OCI-LY3 (cell line): ENCODE results near the gene WDR91.
"Not testable (repeated sequence)": the region's sequence is repeated elsewhere in the genome, so short reads cannot be mapped to it uniquely, and the experiment has no call there.

Experiments
- H2AFZ ChIP-seq: fragments of 200-600, 300-600 bp; shearing (Covaris generic); 2 replicates; pipeline ENCODE4 v1.6.0; 2014; ENCODE audit warnings: antibody characterized with exemption, low read depth, low read length
- H3K27ac ChIP-seq: fragments of 200-600, 300-600 bp; sonication (generic); 2 replicates; pipeline ENCODE4 v1.5.1; 2014; ENCODE audit warnings: mild to moderate bottlenecking, low read length, moderate library complexity, mixed read lengths
- H3K27me3 ChIP-seq: fragments of 200-600, 300-600 bp; sonication (generic); 2 replicates; pipeline ENCODE4 v1.6.1; 2014; ENCODE audit warnings: low read depth, low read length, mixed read lengths
- H3K36me3 ChIP-seq: fragments of 200-600, 300-600 bp; sonication (generic); replicated peaks from 2 replicates; pipeline ENCODE3; 2014; ENCODE audit warnings: low read depth, low read length, mixed read lengths
- H3K4me1 ChIP-seq: fragments of 300-600, 200-600 bp; sonication (generic); 2 replicates; pipeline ENCODE4 v1.6.1; 2014; ENCODE audit warnings: low read length, mixed read lengths
- H3K4me2 ChIP-seq: fragments of 200-600, 300-600 bp; sonication (generic); 2 replicates; pipeline ENCODE4 v1.6.1; 2014; ENCODE audit warnings: low read length, mixed read lengths
- H3K4me3 ChIP-seq: fragments of 300-600, 200-600 bp; sonication (generic); 2 replicates; pipeline ENCODE4 v1.5.1; 2014; ENCODE audit warnings: antibody characterized with exemption, mild to moderate bottlenecking, low read length, moderate library complexity
- H3K79me2 ChIP-seq: fragments of 300-600, 200-600 bp; shearing (Covaris generic); 2 replicates; pipeline ENCODE4 v1.6.1; 2014; ENCODE audit warnings: mild to moderate bottlenecking, low read length, mixed read lengths
- H3K9ac ChIP-seq: fragments of 300-600, 200-600 bp; shearing (Covaris generic); 2 replicates; pipeline ENCODE4 v1.6.0; 2014; ENCODE audit warnings: mild to moderate bottlenecking, low read length, moderate library complexity
- H3K9me3 ChIP-seq: fragments of 200-600, 300-600 bp; shearing (Covaris generic); 2 replicates; pipeline ENCODE4 v1.6.1; 2014; ENCODE audit warnings: low read length, mixed read lengths; ENCODE audit not compliant: insufficient read depth
- H4K20me1 ChIP-seq: fragments of 200-600, 300-600 bp; sonication (generic); 2 replicates; pipeline ENCODE4 v1.6.1; 2016; ENCODE audit warnings: low read length, mixed read lengths; ENCODE audit not compliant: insufficient read depth
- EZH2phosphoT487 ChIP-seq: fragments of 200-600 bp; shearing (Covaris generic); IDR thresholded peaks from 2 replicates; pipeline ENCODE4 v1.6.1; 2018; ENCODE audit warnings: antibody characterized with exemption, mixed run types, low read depth
- TF ChIP-seq, protein P1 (sequence below): fragments of 200-600, 300-600 bp; sonication (generic); IDR thresholded peaks from 2 replicates; pipeline ENCODE4 v1.5.1; 2014; ENCODE audit warnings: antibody characterized with exemption, low read length, low read depth

The WDR91 gene

DNA sequence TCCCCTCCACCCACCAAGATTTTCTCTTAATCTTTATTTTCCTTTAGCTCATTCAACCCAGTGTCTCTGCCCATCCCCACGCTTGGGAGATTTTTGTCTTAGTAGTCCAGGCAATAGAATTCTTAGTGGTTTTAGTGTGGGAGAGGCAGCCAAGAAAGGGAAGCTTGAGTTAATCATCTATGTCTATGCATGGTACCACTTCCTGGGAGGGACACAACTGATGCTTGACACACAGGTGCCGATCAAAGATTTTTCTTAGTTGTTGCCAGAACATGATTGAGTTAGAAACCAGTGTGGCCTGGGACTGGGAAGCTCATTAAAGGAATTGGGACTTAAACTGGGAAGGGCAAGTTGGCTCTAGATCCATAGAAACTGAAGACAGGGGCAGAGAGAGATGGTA, 25.4 kb upstream of the WDR91 start:
- Histone ChIP-seq H2AFZ (no peak overlapping the region), H3K36me3 (no peaks in the 10 kb centered on the region), H4K20me1 (0 out of 2 replicates have a peak, but pooled peaks cover 3% of the 10 kb centered on the region), H3K4me3 (peak overlapping the region; percentile 15; the same call in 1 of the 2 replicates), H3K4me2 (peak overlapping the region; percentile 44), H3K27ac (no peak overlapping the region), H3K9ac (no peak overlapping the region), H3K79me2 (no peaks in the 10 kb centered on the region), H3K4me1 (peaks cover 26% of the 10 kb centered on the region), H3K9me3 (no peaks in the 10 kb centered on the region), H3K27me3 (peaks cover 87% of the 10 kb centered on the region)
- no peak for TF ChIP-seq EZH2phosphoT487
- TF ChIP-seq, protein P1, sequence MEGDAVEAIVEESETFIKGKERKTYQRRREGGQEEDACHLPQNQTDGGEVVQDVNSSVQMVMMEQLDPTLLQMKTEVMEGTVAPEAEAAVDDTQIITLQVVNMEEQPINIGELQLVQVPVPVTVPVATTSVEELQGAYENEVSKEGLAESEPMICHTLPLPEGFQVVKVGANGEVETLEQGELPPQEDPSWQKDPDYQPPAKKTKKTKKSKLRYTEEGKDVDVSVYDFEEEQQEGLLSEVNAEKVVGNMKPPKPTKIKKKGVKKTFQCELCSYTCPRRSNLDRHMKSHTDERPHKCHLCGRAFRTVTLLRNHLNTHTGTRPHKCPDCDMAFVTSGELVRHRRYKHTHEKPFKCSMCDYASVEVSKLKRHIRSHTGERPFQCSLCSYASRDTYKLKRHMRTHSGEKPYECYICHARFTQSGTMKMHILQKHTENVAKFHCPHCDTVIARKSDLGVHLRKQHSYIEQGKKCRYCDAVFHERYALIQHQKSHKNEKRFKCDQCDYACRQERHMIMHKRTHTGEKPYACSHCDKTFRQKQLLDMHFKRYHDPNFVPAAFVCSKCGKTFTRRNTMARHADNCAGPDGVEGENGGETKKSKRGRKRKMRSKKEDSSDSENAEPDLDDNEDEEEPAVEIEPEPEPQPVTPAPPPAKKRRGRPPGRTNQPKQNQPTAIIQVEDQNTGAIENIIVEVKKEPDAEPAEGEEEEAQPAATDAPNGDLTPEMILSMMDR, result no peak

DNA sequence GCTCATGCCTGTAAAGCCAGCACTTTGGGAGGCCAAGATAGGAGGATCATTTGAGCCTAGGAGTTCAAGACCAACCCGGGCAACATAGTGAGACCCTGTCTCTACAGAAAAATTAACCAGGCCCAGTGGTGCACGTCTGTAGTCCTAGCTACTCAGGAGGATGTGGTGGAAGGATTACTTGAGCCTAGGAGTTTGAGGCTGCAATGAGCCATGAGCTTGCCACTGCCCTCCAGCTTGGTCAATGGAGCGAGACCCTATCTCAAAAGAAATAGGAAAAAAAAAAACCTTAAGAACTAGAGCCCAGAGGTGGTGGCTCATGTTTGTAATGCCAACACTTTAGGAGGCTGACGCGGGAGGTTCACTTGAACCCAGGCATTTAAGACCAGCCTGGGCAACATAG, 24.5 kb upstream of the WDR91 start:
- H4K20me1 ChIP-seq, result 0 out of 2 replicates have a peak, but pooled peaks cover 3% of the 10 kb centered on the region
- H3K79me2 ChIP-seq, result no peaks in the 10 kb centered on the region
- no peak overlapping the region for H3K4me3 ChIP-seq
- H3K4me2 ChIP-seq, result no peak overlapping the region
- no peak overlapping the region for H2AFZ ChIP-seq
- no peaks in the 10 kb centered on the region for H3K9me3 ChIP-seq
- peaks cover 87% of the 10 kb centered on the region for H3K27me3 ChIP-seq
- no peak overlapping the region for H3K27ac ChIP-seq
- H3K4me1 ChIP-seq, result peaks cover 26% of the 10 kb centered on the region
- H3K9ac ChIP-seq, result no peak overlapping the region
- no peak for TF ChIP-seq EZH2phosphoT487
- TF ChIP-seq, protein P1, result no peak
- H3K36me3 ChIP-seq, result no peaks in the 10 kb centered on the region

- Histone ChIP-seq H3K9ac (no peak overlapping the region), H2AFZ (no peak overlapping the region), H3K36me3 (no peaks in the 10 kb centered on the region), H3K4me2 (no peak overlapping the region), H4K20me1 (0 out of 2 replicates have a peak, but pooled peaks cover 3% of the 10 kb centered on the region), H3K27me3 (peaks cover 87% of the 10 kb centered on the region), H3K9me3 (no peaks in the 10 kb centered on the region), H3K27ac (no peak overlapping the region), H3K79me2 (no peaks in the 10 kb centered on the region), H3K4me1 (peaks cover 21% of the 10 kb centered on the region), H3K4me3 (no peak overlapping the region)
- no peak for TF ChIP-seq EZH2phosphoT487
- TF ChIP-seq, protein P1, result no peak
These were observed 23.4 kb upstream of the WDR91 start for GRCh38 chr7:135234727-135235126.

- not testable (repeated sequence) for H4K20me1 ChIP-seq, H2AFZ ChIP-seq, H3K9ac ChIP-seq, H3K4me3 ChIP-seq, H3K9me3 ChIP-seq, H3K36me3 ChIP-seq, H3K27ac ChIP-seq, H3K79me2 ChIP-seq, H3K4me2 ChIP-seq
- peaks cover 87% of the 10 kb centered on the region for H3K27me3 ChIP-seq
- peaks cover 15% of the 10 kb centered on the region for H3K4me1 ChIP-seq
These were observed 22.8 kb upstream of the WDR91 start for GRCh38 chr7:135234095-135234494.

DNA sequence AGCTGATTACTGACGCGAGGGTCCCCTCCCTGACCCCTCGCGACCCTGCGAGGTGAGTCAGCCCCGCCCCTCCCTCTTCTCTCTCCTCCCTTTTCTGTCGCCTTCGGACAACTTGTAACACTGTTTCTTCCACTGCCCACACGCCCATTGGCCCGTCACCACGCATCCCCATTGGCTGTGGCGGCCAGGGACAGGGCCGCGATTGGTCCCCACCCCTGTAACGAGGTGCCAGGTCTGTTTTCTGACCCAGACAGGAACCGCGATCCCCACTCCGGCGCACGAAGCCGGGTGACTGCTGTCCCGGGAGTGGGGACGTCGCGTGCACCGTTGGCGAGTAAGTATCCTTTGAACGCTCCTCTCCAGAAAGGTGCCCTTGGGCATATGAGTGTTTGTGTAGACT, 22.2 kb upstream of the WDR91 start, which contains the start of gene STRA8:
Gene STRA8 (plus strand): TSS at position 269 of the 400 bp plus-strand sequence. CDS start 6,687 bp downstream, outside the sequence.
- H3K79me2 ChIP-seq, result no peaks in the 10 kb centered on the region
- H3K36me3 ChIP-seq, result no peaks in the 10 kb centered on the region
- H3K9ac ChIP-seq, result no peak within 1 kb of the TSS
- no peak within 1 kb of the TSS for H3K4me2 ChIP-seq
- H3K4me3 ChIP-seq, result no peak within 1 kb of the TSS
- no peak within 1 kb of the TSS for H2AFZ ChIP-seq
- TF ChIP-seq, protein P1, result no peak
- H3K27ac ChIP-seq, result no peak within 1 kb of the TSS
- no peaks in the 10 kb centered on the region for H3K9me3 ChIP-seq
- peaks cover 14% of the 10 kb centered on the region for H3K4me1 ChIP-seq
- peaks cover 87% of the 10 kb centered on the region for H3K27me3 ChIP-seq
- no peaks in the 10 kb centered on the region for H4K20me1 ChIP-seq
